Measurements from ENCODE around the gene MYO5A. TPM values are rescaled to one million over a fixed set of nuclear protein-coding genes. Genes with fewer than 3 reads are reported as not detected.

MYO5A gene
- total RNA-seq, 1 donor from 2014 or later, result 41.0 TPM

DNA sequence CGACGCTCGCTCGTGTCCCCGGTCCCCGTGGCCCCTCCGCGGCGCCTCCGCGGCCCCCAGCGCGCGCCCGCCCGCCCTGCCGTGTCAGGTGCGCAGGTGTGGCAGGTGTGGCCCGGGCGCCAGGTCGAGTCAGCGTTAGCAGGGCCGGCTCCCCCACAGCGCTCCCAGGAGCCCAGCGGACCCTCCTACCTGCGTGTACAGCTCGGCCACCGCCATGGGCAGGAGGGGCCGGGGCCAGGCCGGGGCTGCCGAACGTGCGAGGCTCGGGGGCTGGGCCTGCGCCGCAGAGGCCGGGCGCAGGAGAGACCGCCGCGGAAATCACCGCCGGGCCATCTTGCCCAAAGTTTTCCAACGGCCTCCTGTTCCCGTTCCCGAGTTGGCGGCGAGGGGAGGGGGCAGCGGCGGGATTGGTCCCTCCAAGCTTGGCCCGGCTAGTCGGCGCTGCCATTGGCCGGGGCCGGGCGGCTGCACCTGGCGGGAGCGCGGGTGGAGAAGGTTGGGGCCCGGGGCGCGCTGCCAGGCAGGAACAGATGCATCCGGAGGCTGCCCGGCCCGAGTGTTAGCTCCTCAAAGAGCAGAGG is 233.2 kb downstream of the MYO5A start, which contains the start of gene MYO5C:
TSS of gene MYO5C (minus strand) at position 384 of the 581 bp plus-strand sequence. CDS start at position 216, 168 bp downstream.
- peak within 1 kb of the TSS; percentile 59 for H3K4me3 Mint-ChIP-seq (ENCODE audit: unreplicated experiment)
- H3K36me3 Mint-ChIP-seq (ENCODE audit: low read depth), result peaks cover 3% of the 10 kb centered on the region
- H3K9me3 Mint-ChIP-seq (ENCODE audit: low read depth), result peaks cover 9% of the 10 kb centered on the region
- H3K27ac Mint-ChIP-seq (ENCODE audit: unreplicated experiment), result no peak within 1 kb of the TSS
- DNase-seq (ENCODE audit: low spot score), result no peak
- no peaks in the 10 kb centered on the region for H3K27me3 Mint-ChIP-seq (ENCODE audit: low read depth)
- TF ChIP-seq, protein P1, sequence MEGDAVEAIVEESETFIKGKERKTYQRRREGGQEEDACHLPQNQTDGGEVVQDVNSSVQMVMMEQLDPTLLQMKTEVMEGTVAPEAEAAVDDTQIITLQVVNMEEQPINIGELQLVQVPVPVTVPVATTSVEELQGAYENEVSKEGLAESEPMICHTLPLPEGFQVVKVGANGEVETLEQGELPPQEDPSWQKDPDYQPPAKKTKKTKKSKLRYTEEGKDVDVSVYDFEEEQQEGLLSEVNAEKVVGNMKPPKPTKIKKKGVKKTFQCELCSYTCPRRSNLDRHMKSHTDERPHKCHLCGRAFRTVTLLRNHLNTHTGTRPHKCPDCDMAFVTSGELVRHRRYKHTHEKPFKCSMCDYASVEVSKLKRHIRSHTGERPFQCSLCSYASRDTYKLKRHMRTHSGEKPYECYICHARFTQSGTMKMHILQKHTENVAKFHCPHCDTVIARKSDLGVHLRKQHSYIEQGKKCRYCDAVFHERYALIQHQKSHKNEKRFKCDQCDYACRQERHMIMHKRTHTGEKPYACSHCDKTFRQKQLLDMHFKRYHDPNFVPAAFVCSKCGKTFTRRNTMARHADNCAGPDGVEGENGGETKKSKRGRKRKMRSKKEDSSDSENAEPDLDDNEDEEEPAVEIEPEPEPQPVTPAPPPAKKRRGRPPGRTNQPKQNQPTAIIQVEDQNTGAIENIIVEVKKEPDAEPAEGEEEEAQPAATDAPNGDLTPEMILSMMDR (IDR thresholded peaks at IDR 0.05), result no peak
- peaks cover 7% of the 10 kb centered on the region for H3K4me1 Mint-ChIP-seq (ENCODE audit: low read depth)

- TF ChIP-seq, protein P1 (IDR thresholded peaks at IDR 0.05), result no peak
- Mint-ChIP-seq H3K4me1 (ENCODE audit: low read depth) (peaks cover 7% of the 10 kb centered on the region), H3K36me3 (ENCODE audit: low read depth) (no peaks in the 10 kb centered on the region), H3K9me3 (ENCODE audit: low read depth) (peaks cover 3% of the 10 kb centered on the region), H3K4me3 (ENCODE audit: unreplicated experiment) (peak overlapping the region; percentile 55), H3K27ac (ENCODE audit: unreplicated experiment) (no peak overlapping the region), H3K27me3 (ENCODE audit: low read depth) (no peaks in the 10 kb centered on the region)
- DNase-seq (ENCODE audit: low spot score), result no peak
Observed at GRCh38 chr15:52294881-52295420, 233.7 kb downstream of the MYO5A start.

DNA sequence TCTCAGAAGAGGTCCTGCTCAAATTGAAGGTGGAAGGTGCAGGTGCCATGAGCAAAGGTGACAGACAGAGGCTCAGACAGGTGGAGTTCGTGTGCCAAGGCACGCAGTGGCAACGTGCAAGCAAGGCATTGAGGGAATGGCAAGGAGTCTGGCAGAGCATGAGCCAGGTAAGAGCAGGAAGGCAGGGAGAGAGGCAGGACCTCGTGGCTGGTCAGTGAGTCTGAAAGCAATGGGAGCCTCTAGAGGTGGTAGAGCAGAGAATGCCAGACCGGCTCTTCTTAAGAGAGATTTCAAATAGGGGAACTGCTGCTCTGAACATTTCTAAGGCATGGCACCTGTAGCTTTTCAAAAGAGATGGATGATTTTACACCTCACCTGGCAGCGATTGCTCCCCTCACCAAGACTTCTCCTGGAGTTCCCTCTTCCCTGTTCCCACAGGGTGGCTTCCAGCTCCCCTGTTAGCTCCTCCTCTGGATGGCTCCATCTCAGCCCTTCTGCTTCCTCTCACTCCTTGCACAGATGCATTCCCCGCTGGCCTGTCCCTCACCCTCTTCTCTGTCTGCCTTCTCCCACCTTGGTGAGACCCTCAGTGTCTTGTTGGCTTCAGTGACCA is 235.8 kb downstream of the MYO5A start:
- H3K27me3 Mint-ChIP-seq (ENCODE audit: low read depth), result no peaks in the 10 kb centered on the region
- no peak overlapping the region for H3K27ac Mint-ChIP-seq (ENCODE audit: unreplicated experiment)
- TF ChIP-seq, protein P1 (IDR thresholded peaks at IDR 0.05), result no peak
- DNase-seq (ENCODE audit: low spot score), result no peak
- peaks cover 22% of the 10 kb centered on the region for H3K4me1 Mint-ChIP-seq (ENCODE audit: low read depth)
- no peaks in the 10 kb centered on the region for H3K9me3 Mint-ChIP-seq (ENCODE audit: low read depth)
- no peaks in the 10 kb centered on the region for H3K36me3 Mint-ChIP-seq (ENCODE audit: low read depth)
- no peak overlapping the region for H3K4me3 Mint-ChIP-seq (ENCODE audit: unreplicated experiment)

- TF ChIP-seq, protein P1 (IDR thresholded peaks at IDR 0.05), result no peak
- Mint-ChIP-seq H3K36me3 (ENCODE audit: low read depth) (no peaks in the 10 kb centered on the region), H3K27me3 (ENCODE audit: low read depth) (no peaks in the 10 kb centered on the region), H3K4me1 (ENCODE audit: low read depth) (peaks cover 22% of the 10 kb centered on the region), H3K4me3 (ENCODE audit: unreplicated experiment) (no peak overlapping the region), H3K9me3 (ENCODE audit: low read depth) (no peaks in the 10 kb centered on the region), H3K27ac (ENCODE audit: unreplicated experiment) (no peak overlapping the region)
- DNase-seq (ENCODE audit: low spot score), result no peak
Observed at GRCh38 chr15:52291204-52291603, 237.5 kb downstream of the MYO5A start.

DNA sequence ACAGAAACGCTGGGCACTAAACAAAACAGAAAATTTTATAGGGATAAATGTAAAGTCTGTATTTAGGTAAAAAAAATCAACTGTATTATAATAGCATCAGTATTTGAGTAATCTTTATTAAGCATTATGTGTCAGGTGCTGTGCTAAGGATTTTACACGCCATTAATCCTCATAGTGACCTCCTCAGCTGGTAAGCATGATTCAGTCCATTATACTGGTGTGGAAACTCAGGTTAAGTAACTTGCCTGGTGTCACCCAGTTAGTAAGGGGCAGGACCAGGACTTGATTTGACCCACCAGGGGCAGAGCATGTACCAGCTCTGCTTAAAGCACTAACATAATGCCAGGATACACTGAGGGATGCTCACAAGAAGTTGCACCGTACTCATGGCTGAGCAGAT is 237.9 kb downstream of the MYO5A start:
- H3K4me1 Mint-ChIP-seq (ENCODE audit: low read depth), result peaks cover 22% of the 10 kb centered on the region
- H3K27me3 Mint-ChIP-seq (ENCODE audit: low read depth), result no peaks in the 10 kb centered on the region
- DNase-seq (ENCODE audit: low spot score), result no peak
- H3K36me3 Mint-ChIP-seq (ENCODE audit: low read depth), result no peaks in the 10 kb centered on the region
- TF ChIP-seq, protein P1 (IDR thresholded peaks at IDR 0.05), result no peak
- H3K4me3 Mint-ChIP-seq (ENCODE audit: unreplicated experiment), result no peak overlapping the region
- H3K9me3 Mint-ChIP-seq (ENCODE audit: low read depth), result no peaks in the 10 kb centered on the region
- H3K27ac Mint-ChIP-seq (ENCODE audit: unreplicated experiment), result no peak overlapping the region
